ENCODE data around the gene CHDH. TPM values are rescaled to one million over a fixed set of nuclear protein-coding genes. Genes with fewer than 3 reads are reported as not detected.

Gene CHDH
- total RNA-seq, 1 donor from 2014 or later = 17.7 TPM

GRCh38 chr3:53833053-53833645 lies 13.1 kb downstream of the CHDH start:
- Mint-ChIP-seq H3K27ac (no peak overlapping the region), H3K36me3 (ENCODE audit: insufficient read depth) (peaks cover 22% of the 10 kb centered on the region), H3K4me1 (ENCODE audit: low read depth) (peaks cover 7% of the 10 kb centered on the region), H3K4me3 (ENCODE audit: low read depth) (no peak overlapping the region), H3K27me3 (no peaks in the 10 kb centered on the region), H3K9me3 (ENCODE audit: low read depth) (no peaks in the 10 kb centered on the region)
- no peak for TF ChIP-seq CTCF (IDR thresholded peaks at IDR 0.05; ENCODE audit: unreplicated experiment)
- no peak for DNase-seq (ENCODE audit: low spot score, unreplicated experiment)

GRCh38 chr3:53830944-53831343 lies 15.3 kb downstream of the CHDH start:
- Mint-ChIP-seq H3K9me3 (ENCODE audit: low read depth) (no peaks in the 10 kb centered on the region), H3K36me3 (ENCODE audit: insufficient read depth) (peaks cover 24% of the 10 kb centered on the region), H3K27ac (no peak overlapping the region), H3K27me3 (no peaks in the 10 kb centered on the region), H3K4me3 (ENCODE audit: low read depth) (no peak overlapping the region), H3K4me1 (ENCODE audit: low read depth) (peaks cover 7% of the 10 kb centered on the region)
- TF ChIP-seq CTCF (IDR thresholded peaks at IDR 0.05; ENCODE audit: unreplicated experiment) = no peak
- DNase-seq (ENCODE audit: low spot score, unreplicated experiment) = no peak

DNA sequence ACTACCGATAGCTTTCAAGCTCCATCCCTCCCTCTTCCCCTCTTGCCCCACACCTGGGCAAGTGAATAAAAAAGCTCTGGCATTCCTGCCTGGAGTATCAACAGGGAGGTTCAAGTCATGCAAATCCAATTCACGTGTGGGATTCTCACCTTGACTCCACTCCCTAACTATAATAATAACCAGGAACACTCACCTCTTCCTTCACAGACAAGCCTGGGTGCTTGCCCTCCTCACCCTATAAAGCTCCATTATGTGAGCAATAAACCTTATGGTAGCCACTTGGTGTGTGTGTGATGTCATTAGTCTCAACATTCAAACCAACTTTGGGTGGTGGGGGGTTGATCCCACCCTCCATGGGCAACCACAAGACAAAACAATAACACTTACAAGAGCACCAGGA lies 16.6 kb downstream of the CHDH start:
- DNase-seq (ENCODE audit: low spot score, unreplicated experiment) = no peak
- Mint-ChIP-seq H3K36me3 (ENCODE audit: insufficient read depth) (peaks cover 20% of the 10 kb centered on the region), H3K4me3 (ENCODE audit: low read depth) (no peak overlapping the region), H3K27ac (no peak overlapping the region), H3K4me1 (ENCODE audit: low read depth) (peaks cover 16% of the 10 kb centered on the region), H3K27me3 (no peaks in the 10 kb centered on the region), H3K9me3 (ENCODE audit: low read depth) (no peaks in the 10 kb centered on the region)
- TF ChIP-seq CTCF (IDR thresholded peaks at IDR 0.05; ENCODE audit: unreplicated experiment) = no peak

DNA sequence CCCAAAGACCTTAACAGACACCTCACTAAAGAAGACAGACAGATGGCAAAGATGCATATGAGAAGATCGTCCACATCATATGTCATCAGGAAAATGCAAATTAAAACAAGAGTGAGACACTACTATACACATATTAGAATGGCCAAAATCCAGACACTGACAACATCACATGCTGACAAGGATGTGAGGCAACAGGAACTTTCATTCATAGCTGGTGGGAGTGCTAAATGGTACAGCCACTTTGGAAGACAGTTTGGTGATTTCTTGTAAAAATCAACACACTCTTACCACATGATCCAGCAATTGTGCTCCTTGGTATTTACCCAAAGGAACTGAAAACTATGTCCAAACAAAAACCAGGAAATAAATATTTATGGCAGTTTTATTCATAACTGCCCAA lies 17.6 kb downstream of the CHDH start:
- H3K27me3 Mint-ChIP-seq = no peaks in the 10 kb centered on the region
- H3K9me3 Mint-ChIP-seq (ENCODE audit: low read depth) = no peaks in the 10 kb centered on the region
- no peak overlapping the region for H3K27ac Mint-ChIP-seq
- H3K4me3 Mint-ChIP-seq (ENCODE audit: low read depth) = no peak overlapping the region
- H3K4me1 Mint-ChIP-seq (ENCODE audit: low read depth) = peaks cover 19% of the 10 kb centered on the region
- no peak for TF ChIP-seq CTCF (IDR thresholded peaks at IDR 0.05; ENCODE audit: unreplicated experiment)
- H3K36me3 Mint-ChIP-seq (ENCODE audit: insufficient read depth) = peaks cover 18% of the 10 kb centered on the region
- DNase-seq (ENCODE audit: low spot score, unreplicated experiment) = no peak

- H3K4me3 Mint-ChIP-seq (ENCODE audit: low read depth) = no peak overlapping the region
- H3K9me3 Mint-ChIP-seq (ENCODE audit: low read depth) = no peaks in the 10 kb centered on the region
- no peak for DNase-seq (ENCODE audit: low spot score, unreplicated experiment)
- H3K36me3 Mint-ChIP-seq (ENCODE audit: insufficient read depth) = peaks cover 14% of the 10 kb centered on the region
- no peak for TF ChIP-seq CTCF (IDR thresholded peaks at IDR 0.05; ENCODE audit: unreplicated experiment)
- no peaks in the 10 kb centered on the region for H3K27me3 Mint-ChIP-seq
- no peak overlapping the region for H3K27ac Mint-ChIP-seq
- H3K4me1 Mint-ChIP-seq (ENCODE audit: low read depth) = peaks cover 15% of the 10 kb centered on the region
Measured at GRCh38 chr3:53826048-53826447, 20.2 kb downstream of the CHDH start.

Data from progenitor cell of endocrine pancreas (in vitro differentiated cells).